GM19397 (cell line): Measurements from ENCODE around the gene CBFA2T3.

ENCODE experiments used
- ATAC-seq: cut with Tn5 transposase; IDR thresholded peaks from one replicate; pipeline ENCODE4 v1.9.1; 2021; ENCODE audit warnings: mild to moderate bottlenecking, moderate library complexity; ENCODE audit not compliant: unreplicated experiment

The CBFA2T3 gene

GRCh38 chr16:88826070-88826840 lies 150.8 kb downstream of the CBFA2T3 start:
- no peak for ATAC-seq

- ATAC-seq: no peak
Observed at GRCh38 chr16:88825146-88825545, 151.9 kb downstream of the CBFA2T3 start.
